Prostate gland (tissue), 2 donors: ENCODE data around the gene ONECUT1. TPM values are rescaled to one million over a fixed set of nuclear protein-coding genes. Genes with fewer than 3 reads are reported as not detected.

ENCODE experiments used
- DNase-seq: peaks from one replicate; pipeline ENCODE4 v3.0.0-alpha.2; 2019; ENCODE audit warnings: low spot score
- H3K27ac ChIP-seq, 2 donors: fragments of 200-600 bp; sonication (generic); 2 replicates each; pipeline ENCODE4 v1.5.1; 2017 to 2019
- H3K27me3 ChIP-seq: fragments of 200-600 bp; sonication (generic); replicated peaks from 2 replicates; pipeline ENCODE4 v1.5.1; 2019; ENCODE audit not compliant: insufficient read depth
- H3K36me3 ChIP-seq, 2 donors: fragments of 200-600 bp; sonication (generic); 1 replicate in 1 of 2; 2 replicates in 1 of 2; pipeline versions ENCODE4 v1.5.1 to v1.8.1; 2017 to 2019
- H3K4me1 ChIP-seq: fragments of 200-600 bp; sonication (generic); replicated peaks from 2 replicates; pipeline ENCODE4 v1.5.1; 2019
- H3K4me3 ChIP-seq, 2 donors: fragments of 200-600 bp; sonication (generic); 2 replicates each; pipeline ENCODE4 v1.5.1; 2017 to 2019
- H3K9me3 ChIP-seq: fragments of 200-600 bp; sonication (generic); 2 replicates; pipeline ENCODE4 v1.5.1; 2017
- POLR2A ChIP-seq: fragments of 450-650 bp; IDR thresholded peaks from one replicate; pipeline ENCODE4 v1.6.1; 2016; ENCODE audit warnings: antibody characterized with exemption, mild to moderate bottlenecking
- POLR2AphosphoS5 ChIP-seq: sonication (generic); formaldehyde crosslinking; IDR thresholded peaks from one replicate; pipeline ENCODE4 v1.6.1; 2017; ENCODE audit warnings: antibody characterized with exemption
- WGBS: methylation state at CpG from one replicate; pipeline ENCODE4 v1.1.5; 2018; 5-methylcytosine and 5-hydroxymethylcytosine counted together
- intact Hi-C: fragments of 100-400 bp; cut with DNase I; formaldehyde crosslinking; loops from one replicate; pipeline ENCODE4 v1.14.2; 2022
- total RNA-seq, 2 donors: library from RNA; depleted of rRNA; stranded (reverse); fragments of >200 nt; gene quantifications; one replicate each; pipeline ENCODE4 v1.1.0, GENCODE V29; 2016
- TF ChIP-seq, protein P1 (sequence below), 4 experiments: fragments of 200-600 bp in 2 of 4; fragments of 450-650 bp in 2 of 4; sonication (generic) in 2 of 4; IDR thresholded peaks; 1 replicate in 3 of 4; 2 replicates in 1 of 4; pipeline ENCODE4 v1.5.1; 2016 to 2019; ENCODE audit warnings: antibody characterized with exemption in 4 of 4, mild to moderate bottlenecking in 2 of 4, moderate library complexity in 2 of 4

Gene ONECUT1
- total RNA-seq, 2 donors from 2014 or later = 1.3 TPM; not detected in 1

DNA sequence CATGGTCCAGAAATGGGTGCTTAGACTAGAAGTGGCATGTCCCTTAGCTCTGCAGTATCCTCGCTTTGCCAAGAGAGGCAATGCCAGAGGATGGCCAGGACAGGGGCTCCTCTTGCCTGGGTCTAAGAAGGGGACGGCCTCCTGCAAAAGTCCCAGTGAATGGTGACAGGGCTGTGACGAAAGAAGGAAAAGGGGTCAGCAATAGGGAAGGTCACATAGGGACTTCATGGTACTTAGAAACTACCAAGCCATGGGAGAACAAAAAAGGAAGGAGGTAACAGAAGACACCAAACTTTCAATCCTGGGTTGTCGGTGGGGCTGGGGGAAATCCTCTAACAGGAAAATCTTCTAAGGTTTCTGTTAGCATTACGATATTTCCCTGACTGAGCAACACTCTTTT, 74.7 kb downstream of the ONECUT1 start:
- intact Hi-C loops = no loop called here
- Histone ChIP-seq H3K27me3 (no peaks in the 10 kb centered on the region), H3K27ac (no peak overlapping the region), H3K9me3 (no peaks in the 10 kb centered on the region), H3K4me1 (no peaks in the 10 kb centered on the region), H3K4me3 (no peak overlapping the region), H3K36me3 (no peaks in the 10 kb centered on the region)
- 74% methylated on average over 5 of the region's 5 CpGs for WGBS
- DNase-seq = no peak
- no peak for TF ChIP-seq POLR2AphosphoS5
- TF ChIP-seq, protein P1, sequence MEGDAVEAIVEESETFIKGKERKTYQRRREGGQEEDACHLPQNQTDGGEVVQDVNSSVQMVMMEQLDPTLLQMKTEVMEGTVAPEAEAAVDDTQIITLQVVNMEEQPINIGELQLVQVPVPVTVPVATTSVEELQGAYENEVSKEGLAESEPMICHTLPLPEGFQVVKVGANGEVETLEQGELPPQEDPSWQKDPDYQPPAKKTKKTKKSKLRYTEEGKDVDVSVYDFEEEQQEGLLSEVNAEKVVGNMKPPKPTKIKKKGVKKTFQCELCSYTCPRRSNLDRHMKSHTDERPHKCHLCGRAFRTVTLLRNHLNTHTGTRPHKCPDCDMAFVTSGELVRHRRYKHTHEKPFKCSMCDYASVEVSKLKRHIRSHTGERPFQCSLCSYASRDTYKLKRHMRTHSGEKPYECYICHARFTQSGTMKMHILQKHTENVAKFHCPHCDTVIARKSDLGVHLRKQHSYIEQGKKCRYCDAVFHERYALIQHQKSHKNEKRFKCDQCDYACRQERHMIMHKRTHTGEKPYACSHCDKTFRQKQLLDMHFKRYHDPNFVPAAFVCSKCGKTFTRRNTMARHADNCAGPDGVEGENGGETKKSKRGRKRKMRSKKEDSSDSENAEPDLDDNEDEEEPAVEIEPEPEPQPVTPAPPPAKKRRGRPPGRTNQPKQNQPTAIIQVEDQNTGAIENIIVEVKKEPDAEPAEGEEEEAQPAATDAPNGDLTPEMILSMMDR (IDR thresholded peaks at IDR 0.05) = no peak
- TF ChIP-seq POLR2A = no peak

DNA sequence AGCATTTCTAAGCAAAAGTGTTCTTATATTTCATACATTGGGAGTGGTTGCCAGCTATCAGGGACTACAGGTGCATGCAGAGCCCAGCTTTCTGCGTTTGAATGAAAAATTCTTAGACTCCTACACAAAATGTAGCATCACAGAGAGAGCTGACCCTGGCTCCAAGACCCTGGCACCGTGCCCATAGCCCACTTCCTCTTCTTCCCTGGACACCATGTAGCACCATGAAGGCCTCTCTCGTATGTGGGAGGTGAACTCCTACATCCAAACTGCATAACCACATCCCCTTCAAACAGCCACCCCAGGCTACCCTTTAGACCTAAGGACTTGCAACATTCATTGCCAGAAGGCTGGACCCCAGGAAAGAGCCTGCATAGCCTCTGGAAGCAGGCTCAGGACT, 75.2 kb downstream of the ONECUT1 start:
- Histone ChIP-seq H3K27me3 (no peaks in the 10 kb centered on the region), H3K4me3 (no peak overlapping the region), H3K4me1 (no peaks in the 10 kb centered on the region), H3K36me3 (no peaks in the 10 kb centered on the region), H3K27ac (no peak overlapping the region), H3K9me3 (no peaks in the 10 kb centered on the region)
- intact Hi-C loops = no loop called here
- DNase-seq = no peak
- 64% methylated on average over 3 of the region's 3 CpGs for WGBS
- TF ChIP-seq, protein P1 (IDR thresholded peaks at IDR 0.05) = no peak
- TF ChIP-seq POLR2A (no peak), POLR2AphosphoS5 (no peak)

DNA sequence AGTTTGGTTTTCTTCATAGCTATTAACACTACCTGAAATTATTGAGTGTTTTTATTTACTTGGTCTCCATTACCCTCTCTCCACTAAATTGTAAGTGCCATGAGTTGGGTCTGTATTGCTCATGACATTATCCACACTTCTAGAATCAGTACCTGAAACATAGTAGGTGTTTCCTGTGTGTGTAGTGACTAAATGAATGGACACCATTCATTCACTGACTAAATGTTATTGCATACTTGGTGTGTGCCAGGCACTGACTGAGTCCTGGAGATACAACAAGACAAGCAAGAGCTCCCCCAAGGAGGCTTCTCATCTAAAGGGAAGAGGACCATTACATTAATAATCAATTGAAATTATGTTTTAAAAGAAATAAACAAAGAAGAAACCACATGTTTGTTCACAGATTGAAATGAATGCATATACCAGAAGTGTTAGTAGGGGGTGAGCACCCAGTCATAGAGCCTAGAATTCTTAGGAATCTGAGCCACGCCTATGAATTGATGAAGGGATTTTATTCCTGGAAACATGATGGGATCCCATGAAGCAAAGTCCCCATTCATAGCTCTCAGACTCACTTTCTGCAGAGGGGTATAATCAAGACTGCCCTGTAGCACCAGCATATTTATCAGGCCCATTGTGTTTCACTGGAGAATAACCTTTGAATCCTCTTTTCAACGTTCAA, 79.3 kb downstream of the ONECUT1 start:
- Histone ChIP-seq H3K27ac (no peak overlapping the region), H3K4me3 (no peak overlapping the region), H3K27me3 (no peaks in the 10 kb centered on the region), H3K9me3 (no peaks in the 10 kb centered on the region), H3K36me3 (no peaks in the 10 kb centered on the region), H3K4me1 (no peaks in the 10 kb centered on the region)
- TF ChIP-seq POLR2AphosphoS5 (no peak), POLR2A (no peak)
- TF ChIP-seq, protein P1 (IDR thresholded peaks at IDR 0.05) = no peak
- WGBS = 72% methylated on average over 2 of the region's 2 CpGs
- DNase-seq = no peak
- intact Hi-C loops = no loop called here

DNA sequence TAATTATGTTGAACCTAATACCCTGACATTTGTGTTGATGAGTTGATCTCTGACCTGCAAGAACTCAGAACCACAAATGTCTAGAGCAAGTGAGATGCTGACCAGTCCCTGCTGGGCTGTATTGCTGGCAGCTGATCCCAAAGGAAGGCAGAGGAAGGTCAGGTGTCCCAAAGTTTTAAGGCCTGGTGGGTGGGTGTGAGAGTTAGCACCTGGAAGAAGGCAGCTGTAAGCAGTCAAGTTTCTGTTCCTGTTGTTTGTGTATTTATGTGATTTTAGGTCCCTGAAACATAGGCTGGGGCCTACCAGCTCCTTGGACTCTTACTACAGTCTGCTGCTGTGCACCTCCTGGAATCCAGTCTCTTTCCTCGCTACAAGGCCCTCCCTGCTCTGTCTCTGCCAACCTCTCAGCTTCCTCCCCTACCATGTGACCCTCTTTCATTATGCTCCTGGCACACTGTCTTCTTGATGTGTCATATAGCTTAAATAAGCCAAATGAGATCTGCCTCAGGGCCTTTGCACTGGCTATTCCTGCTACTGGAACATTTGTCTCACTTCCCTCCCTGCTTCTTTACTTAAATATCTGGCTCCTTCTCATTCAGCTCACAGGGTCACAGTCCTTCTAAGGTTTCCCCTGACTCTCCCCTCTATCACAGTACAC, 80.0 kb downstream of the ONECUT1 start:
- no peak for DNase-seq
- intact Hi-C loops = no loop called here
- Histone ChIP-seq H3K4me1 (no peaks in the 10 kb centered on the region), H3K36me3 (no peaks in the 10 kb centered on the region), H3K4me3 (no peak overlapping the region), H3K9me3 (no peaks in the 10 kb centered on the region), H3K27ac (no peak overlapping the region), H3K27me3 (no peaks in the 10 kb centered on the region)
- no peak for TF ChIP-seq POLR2A
- TF ChIP-seq, protein P1 (IDR thresholded peaks at IDR 0.05) = no peak
- TF ChIP-seq POLR2AphosphoS5 = no peak
- 82% methylated on average over 1 of the region's 1 CpG for WGBS
